ENCODE data around the gene CNKSR3. TPM values are rescaled to one million over a fixed set of nuclear protein-coding genes. Genes with fewer than 3 reads are reported as not detected.

The CNKSR3 gene
- total RNA-seq, 4 donors from 2014 or later, result 7.6 to 29.6 (median 12.4) TPM

DNA sequence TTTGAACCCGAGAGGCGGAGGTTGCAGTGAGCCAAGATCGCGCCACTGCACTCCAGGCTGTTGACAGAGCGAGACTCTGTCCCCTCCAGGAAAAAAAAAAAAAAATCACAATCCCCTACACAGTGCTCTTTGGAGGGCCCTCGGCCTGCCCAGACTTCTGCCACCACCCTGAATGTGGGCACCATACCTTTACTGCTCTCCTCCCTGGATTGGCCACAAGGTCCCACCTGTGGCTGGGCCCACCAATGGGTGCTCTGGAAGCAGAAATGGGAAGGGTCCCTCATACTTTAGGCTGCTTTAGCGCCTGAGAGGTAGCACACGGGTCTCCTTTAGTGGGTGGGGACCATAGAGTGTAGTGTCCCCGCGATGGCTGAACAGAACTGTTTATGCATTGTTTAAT is 103.6 kb downstream of the CNKSR3 start:
- intact Hi-C loops (cut with DNase I; ENCODE audit: low total_unique reads), result no loop called here

DNA sequence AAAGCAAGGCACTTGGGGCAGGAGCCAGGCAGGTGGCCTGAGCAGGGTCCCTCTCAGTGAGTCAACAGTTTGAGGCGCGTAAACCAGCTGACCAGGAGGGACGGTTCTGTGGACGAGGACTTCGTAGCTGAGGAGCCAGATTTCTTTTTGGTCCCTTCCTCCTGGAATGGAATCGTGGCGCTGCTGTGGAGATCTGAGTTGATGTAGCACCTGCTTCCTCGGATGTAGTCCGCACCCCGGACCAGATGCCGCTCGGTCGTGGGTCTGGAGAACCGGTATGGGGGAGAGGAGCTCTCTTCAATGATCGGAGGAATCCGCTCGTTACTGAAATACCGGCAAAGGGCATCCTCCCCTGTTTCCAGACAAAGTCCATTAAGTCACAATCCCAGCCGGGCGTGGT is 104.2 kb downstream of the CNKSR3 start:
- intact Hi-C loops (cut with DNase I; ENCODE audit: low total_unique reads), result no loop called here
- Histone ChIP-seq H3K27ac (no peak overlapping the region), H3K9me3 (no peaks in the 10 kb centered on the region), H3K27me3 (no peaks in the 10 kb centered on the region), H3K36me3 (no peaks in the 10 kb centered on the region), H3K4me1 (no peaks in the 10 kb centered on the region), H3K4me3 (no peak overlapping the region)
- no peak for DNase-seq
- TF ChIP-seq, protein P1, sequence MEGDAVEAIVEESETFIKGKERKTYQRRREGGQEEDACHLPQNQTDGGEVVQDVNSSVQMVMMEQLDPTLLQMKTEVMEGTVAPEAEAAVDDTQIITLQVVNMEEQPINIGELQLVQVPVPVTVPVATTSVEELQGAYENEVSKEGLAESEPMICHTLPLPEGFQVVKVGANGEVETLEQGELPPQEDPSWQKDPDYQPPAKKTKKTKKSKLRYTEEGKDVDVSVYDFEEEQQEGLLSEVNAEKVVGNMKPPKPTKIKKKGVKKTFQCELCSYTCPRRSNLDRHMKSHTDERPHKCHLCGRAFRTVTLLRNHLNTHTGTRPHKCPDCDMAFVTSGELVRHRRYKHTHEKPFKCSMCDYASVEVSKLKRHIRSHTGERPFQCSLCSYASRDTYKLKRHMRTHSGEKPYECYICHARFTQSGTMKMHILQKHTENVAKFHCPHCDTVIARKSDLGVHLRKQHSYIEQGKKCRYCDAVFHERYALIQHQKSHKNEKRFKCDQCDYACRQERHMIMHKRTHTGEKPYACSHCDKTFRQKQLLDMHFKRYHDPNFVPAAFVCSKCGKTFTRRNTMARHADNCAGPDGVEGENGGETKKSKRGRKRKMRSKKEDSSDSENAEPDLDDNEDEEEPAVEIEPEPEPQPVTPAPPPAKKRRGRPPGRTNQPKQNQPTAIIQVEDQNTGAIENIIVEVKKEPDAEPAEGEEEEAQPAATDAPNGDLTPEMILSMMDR (IDR thresholded peaks at IDR 0.05), result no peak
- no peak for TF ChIP-seq POLR2A (IDR thresholded peaks at IDR 0.05)

More for the DNA sequence above, 103.6 kb downstream of the CNKSR3 start:
- Histone ChIP-seq H3K4me1 (no peaks in the 10 kb centered on the region), H3K27ac (no peak overlapping the region), H3K27me3 (no peaks in the 10 kb centered on the region), H3K9me3 (no peaks in the 10 kb centered on the region), H3K4me3 (no peak overlapping the region), H3K36me3 (no peaks in the 10 kb centered on the region)
- DNase-seq, result no peak
- TF ChIP-seq POLR2A (IDR thresholded peaks at IDR 0.05), result no peak
- TF ChIP-seq, protein P1 (IDR thresholded peaks at IDR 0.05), result no peak

DNA sequence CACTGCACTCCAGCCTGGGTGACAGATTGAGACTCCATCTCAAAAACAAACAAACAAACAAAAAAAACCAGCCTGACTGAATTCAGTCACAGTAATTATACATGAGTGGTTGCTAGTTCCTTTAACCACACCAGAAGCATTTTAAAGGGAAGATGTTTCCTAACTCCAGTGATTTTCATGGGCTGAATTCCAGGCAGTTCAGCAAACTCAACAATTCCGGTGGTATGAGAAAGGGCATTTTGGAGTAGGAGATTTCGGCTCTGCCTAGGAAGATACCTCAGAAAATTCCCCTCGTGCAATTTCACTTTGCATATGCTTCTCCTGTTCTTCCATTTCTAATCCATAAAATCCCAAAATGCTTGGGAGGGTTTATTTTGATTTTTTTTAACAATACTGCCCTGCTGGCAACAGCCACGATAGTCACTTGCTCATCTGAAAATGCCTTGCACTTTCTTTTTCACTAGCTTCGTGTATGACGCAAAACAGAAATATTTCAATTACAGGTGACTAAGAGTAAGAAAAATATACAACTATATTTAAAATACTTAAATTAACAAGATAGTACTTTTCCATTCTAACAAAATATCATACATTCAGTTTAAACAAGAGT is 105.6 kb downstream of the CNKSR3 start:
- Histone ChIP-seq H3K27ac (peak overlapping the region; percentile 30 to 32), H3K27me3 (no peaks in the 10 kb centered on the region), H3K4me1 (no peaks in the 10 kb centered on the region), H3K36me3 (no peaks in the 10 kb centered on the region), H3K9me3 (no peaks in the 10 kb centered on the region), H3K4me3 (no peak overlapping the region)
- TF ChIP-seq, protein P1 (IDR thresholded peaks at IDR 0.05), result no peak
- no peak for TF ChIP-seq POLR2A (IDR thresholded peaks at IDR 0.05)
- intact Hi-C loops (cut with DNase I; ENCODE audit: low total_unique reads), result no loop called here
- DNase-seq, result no peak

DNA sequence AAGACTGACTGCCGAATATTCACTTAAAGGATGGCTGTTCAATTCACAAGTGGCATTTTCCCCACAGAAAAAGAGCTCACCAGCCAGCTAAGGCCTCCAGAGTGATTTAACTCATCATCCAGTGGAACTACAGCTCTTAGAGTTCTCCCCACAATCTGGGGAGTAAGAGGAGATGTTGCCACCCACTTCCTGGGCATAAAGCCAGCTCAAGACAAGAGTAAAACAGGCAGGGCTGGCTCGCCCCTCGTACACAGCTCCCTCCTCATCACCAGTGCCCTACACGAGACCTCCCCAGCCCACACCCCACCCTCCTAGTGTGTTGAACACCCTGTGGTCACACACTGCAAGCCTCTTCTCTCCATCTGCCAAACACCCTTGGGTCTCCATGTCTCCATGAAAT is 106.7 kb downstream of the CNKSR3 start:
- no peaks in the 10 kb centered on the region for H3K36me3 ChIP-seq
- H3K9me3 ChIP-seq, result no peaks in the 10 kb centered on the region
- no peaks in the 10 kb centered on the region for H3K4me1 ChIP-seq
- H3K4me3 ChIP-seq, result no peak overlapping the region
- no peak for TF ChIP-seq POLR2A (IDR thresholded peaks at IDR 0.05)
- TF ChIP-seq, protein P1 (IDR thresholded peaks at IDR 0.05), result no peak
- H3K27ac ChIP-seq, result peak overlapping the region in 1 of 2 donors; percentile 32
- peak; percentile 25 to 43 for DNase-seq
- no peaks in the 10 kb centered on the region for H3K27me3 ChIP-seq
- intact Hi-C loops (cut with DNase I; ENCODE audit: low total_unique reads), result no loop called here

DNA sequence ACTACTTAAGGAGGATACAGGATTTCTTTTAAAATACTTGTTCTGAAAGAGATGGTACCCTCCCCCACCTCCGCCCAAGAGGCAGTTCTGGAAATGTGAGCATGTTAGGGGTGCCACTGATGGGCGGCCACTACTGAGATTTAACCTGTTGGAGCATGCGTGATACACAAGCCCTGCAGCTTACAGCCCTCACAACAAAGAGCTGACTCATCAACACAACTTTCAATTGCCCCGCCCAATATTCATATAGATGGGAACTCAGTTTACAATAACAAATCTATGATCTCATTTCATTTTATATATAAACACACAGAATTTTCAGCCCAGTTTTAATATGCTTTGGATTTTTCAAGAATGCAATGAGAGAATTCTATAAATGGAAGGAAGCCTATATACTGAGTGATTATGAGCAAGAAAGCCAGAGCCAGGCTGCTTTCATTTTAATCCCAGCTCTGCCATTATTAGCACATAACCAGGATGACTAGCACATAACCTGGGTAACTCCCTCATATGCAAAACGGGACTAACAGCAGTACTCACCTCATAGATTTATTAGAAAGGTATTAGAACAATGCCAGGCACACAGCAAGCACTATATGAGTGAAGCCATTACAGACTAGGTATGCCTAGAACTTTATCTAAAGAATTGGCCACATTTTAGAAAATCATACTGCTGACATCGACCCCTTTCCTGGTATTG is 108.3 kb downstream of the CNKSR3 start:
- intact Hi-C loops (cut with DNase I; ENCODE audit: low total_unique reads), result no loop called here
- no peaks in the 10 kb centered on the region for H3K36me3 ChIP-seq
- H3K27ac ChIP-seq, result no peak overlapping the region
- TF ChIP-seq POLR2A (IDR thresholded peaks at IDR 0.05), result no peak
- TF ChIP-seq, protein P1 (IDR thresholded peaks at IDR 0.05), result no peak
- no peaks in the 10 kb centered on the region for H3K9me3 ChIP-seq
- H3K27me3 ChIP-seq, result no peaks in the 10 kb centered on the region
- H3K4me3 ChIP-seq, result no peak overlapping the region
- DNase-seq, result no peak
- H3K4me1 ChIP-seq, result no peaks in the 10 kb centered on the region

Data from uterus (tissue), 4 donors.